Body of pancreas (tissue), 4 donors: ENCODE measurements around the gene SORCS2.

Experiments used
- POLR2A ChIP-seq, 3 donors: fragments of 450-650 bp; IDR thresholded peaks; one replicate each; pipeline ENCODE4 v1.6.1; 2016; ENCODE audit warnings: antibody characterized with exemption in 3 of 3, mild to moderate bottlenecking in 2 of 3
- TF ChIP-seq, protein P1 (sequence below), 7 experiments: fragments of 450-650 bp in 4 of 7; fragments of 200-600 bp in 3 of 7; sonication (generic) in 3 of 7; IDR thresholded peaks; one replicate each; pipeline ENCODE4 v1.5.1; 2016 to 2019; ENCODE audit warnings: antibody characterized with exemption in 7 of 7

DNA sequence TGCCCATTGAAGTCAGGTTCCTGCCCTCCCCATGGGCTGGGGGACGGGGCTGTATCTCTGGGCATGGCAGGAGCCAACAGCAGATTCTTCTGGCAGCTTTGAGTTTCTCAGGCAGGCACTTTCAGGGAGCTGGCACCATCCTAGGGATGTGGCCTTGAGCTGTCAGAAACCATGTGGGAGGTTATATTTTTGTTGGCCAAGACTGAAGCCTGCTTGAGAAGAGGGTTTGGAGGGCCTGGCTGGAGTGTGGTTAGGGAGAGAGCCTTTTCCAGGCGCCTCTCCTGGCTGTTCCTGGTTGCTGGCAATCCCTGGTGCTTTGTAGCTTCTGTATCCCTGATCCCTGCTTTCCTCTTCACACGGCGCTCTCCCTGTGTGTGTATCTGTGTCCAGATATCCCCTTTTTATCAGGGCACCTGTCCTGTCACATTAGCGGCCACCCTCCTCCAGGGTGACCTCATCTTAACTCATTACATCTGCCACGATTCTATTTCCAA, 30.6 kb upstream of the SORCS2 start:
- peak in 1 of 3 donors; percentile 25 for TF ChIP-seq POLR2A (IDR thresholded peaks at IDR 0.05)
- TF ChIP-seq, protein P1, sequence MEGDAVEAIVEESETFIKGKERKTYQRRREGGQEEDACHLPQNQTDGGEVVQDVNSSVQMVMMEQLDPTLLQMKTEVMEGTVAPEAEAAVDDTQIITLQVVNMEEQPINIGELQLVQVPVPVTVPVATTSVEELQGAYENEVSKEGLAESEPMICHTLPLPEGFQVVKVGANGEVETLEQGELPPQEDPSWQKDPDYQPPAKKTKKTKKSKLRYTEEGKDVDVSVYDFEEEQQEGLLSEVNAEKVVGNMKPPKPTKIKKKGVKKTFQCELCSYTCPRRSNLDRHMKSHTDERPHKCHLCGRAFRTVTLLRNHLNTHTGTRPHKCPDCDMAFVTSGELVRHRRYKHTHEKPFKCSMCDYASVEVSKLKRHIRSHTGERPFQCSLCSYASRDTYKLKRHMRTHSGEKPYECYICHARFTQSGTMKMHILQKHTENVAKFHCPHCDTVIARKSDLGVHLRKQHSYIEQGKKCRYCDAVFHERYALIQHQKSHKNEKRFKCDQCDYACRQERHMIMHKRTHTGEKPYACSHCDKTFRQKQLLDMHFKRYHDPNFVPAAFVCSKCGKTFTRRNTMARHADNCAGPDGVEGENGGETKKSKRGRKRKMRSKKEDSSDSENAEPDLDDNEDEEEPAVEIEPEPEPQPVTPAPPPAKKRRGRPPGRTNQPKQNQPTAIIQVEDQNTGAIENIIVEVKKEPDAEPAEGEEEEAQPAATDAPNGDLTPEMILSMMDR (IDR thresholded peaks at IDR 0.05), result no peak
